Kidney epithelial cell (primary cell): Measurements from ENCODE around the gene NPHP4. TPM values are rescaled to one million over a fixed set of nuclear protein-coding genes. Genes with fewer than 3 reads are reported as not detected.

Experiments used
- DNase-seq: peaks from one replicate; pipeline ENCODE4 v3.0.0-alpha.2; 2010; ENCODE audit warnings: low read depth
- H3K27me3 ChIP-seq: 2 replicates; pipeline ENCODE4 v1.6.0; 2011; ENCODE audit warnings: low read length; ENCODE audit not compliant: control insufficient read depth, insufficient read depth
- H3K36me3 ChIP-seq: 2 replicates; pipeline ENCODE4 v1.5.1; 2011; ENCODE audit warnings: low read length; ENCODE audit not compliant: control insufficient read depth, insufficient read depth
- H3K4me3 ChIP-seq: 2 replicates; pipeline ENCODE4 v1.5.1; 2011; ENCODE audit warnings: low read depth, mild to moderate bottlenecking, control low read depth, low read length
- total RNA-seq: library from RNA; depleted of rRNA; stranded (reverse); fragments of >200 nt; gene quantifications from 2 replicates; pipeline ENCODE4 v1.2.3, GENCODE V29; 2015
- TF ChIP-seq, protein P1 (sequence below): IDR thresholded peaks from 2 replicates; pipeline ENCODE4 v1.5.1; 2011; ENCODE audit warnings: mild to moderate bottlenecking, moderate library complexity, low read length, control low read depth, inconsistent platforms; ENCODE audit not compliant: insufficient read depth, poor library complexity, severe bottlenecking

NPHP4 gene
- total RNA-seq, 1 donor from 2014 or later: 6.6 TPM

DNA sequence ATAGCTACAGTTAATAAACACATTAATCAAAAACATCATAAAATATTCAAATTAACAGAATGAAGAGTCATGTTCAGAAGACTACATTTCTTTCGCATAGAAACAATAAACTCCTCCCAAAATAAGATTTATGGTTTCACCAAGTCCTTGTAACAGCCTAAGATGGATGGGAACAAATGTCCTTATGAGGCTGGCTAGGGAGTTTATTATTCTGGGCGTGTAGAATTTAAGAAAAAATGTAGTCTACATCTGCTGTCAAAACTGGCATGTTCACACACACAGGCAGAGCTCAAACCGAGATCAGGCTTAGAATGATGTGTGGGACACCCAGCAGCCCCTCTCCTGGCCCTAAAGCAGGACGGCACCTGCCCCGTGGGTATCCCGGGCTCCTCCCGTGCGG lies 101.1 kb downstream of the NPHP4 start:
- no peak for DNase-seq
- Histone ChIP-seq H3K4me3 (no peak overlapping the region), H3K27me3 (no peaks in the 10 kb centered on the region), H3K36me3 (no peaks in the 10 kb centered on the region)
- TF ChIP-seq, protein P1, sequence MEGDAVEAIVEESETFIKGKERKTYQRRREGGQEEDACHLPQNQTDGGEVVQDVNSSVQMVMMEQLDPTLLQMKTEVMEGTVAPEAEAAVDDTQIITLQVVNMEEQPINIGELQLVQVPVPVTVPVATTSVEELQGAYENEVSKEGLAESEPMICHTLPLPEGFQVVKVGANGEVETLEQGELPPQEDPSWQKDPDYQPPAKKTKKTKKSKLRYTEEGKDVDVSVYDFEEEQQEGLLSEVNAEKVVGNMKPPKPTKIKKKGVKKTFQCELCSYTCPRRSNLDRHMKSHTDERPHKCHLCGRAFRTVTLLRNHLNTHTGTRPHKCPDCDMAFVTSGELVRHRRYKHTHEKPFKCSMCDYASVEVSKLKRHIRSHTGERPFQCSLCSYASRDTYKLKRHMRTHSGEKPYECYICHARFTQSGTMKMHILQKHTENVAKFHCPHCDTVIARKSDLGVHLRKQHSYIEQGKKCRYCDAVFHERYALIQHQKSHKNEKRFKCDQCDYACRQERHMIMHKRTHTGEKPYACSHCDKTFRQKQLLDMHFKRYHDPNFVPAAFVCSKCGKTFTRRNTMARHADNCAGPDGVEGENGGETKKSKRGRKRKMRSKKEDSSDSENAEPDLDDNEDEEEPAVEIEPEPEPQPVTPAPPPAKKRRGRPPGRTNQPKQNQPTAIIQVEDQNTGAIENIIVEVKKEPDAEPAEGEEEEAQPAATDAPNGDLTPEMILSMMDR: no peak

GRCh38 chr1:5890346-5891106 lies 101.7 kb downstream of the NPHP4 start:
- no peak for DNase-seq
- no peaks in the 10 kb centered on the region for H3K27me3 ChIP-seq
- H3K36me3 ChIP-seq: no peaks in the 10 kb centered on the region
- TF ChIP-seq, protein P1: no peak
- H3K4me3 ChIP-seq: no peak overlapping the region

DNA sequence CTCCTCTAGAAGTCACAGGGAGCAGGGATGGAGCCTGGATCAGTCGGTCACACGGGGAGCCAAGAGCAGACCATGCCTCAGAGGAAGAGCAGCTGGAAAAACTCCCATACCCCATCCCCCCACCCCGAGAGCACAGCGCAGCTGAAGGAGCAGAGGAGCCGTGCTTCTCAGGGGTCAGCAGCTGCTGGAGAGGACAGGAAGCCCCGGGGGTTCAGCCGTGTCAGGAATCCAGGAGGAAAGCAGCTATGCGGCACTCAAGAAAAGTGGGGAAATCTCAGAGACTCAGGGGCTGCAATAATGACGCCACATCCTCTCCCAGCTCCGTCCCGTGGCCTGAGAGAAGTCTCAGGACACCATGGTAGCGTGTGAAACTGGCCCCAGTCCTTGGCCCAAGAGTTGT lies 102.3 kb downstream of the NPHP4 start:
- Histone ChIP-seq H3K4me3 (no peak overlapping the region), H3K36me3 (no peaks in the 10 kb centered on the region), H3K27me3 (no peaks in the 10 kb centered on the region)
- no peak for DNase-seq
- TF ChIP-seq, protein P1: no peak

DNA sequence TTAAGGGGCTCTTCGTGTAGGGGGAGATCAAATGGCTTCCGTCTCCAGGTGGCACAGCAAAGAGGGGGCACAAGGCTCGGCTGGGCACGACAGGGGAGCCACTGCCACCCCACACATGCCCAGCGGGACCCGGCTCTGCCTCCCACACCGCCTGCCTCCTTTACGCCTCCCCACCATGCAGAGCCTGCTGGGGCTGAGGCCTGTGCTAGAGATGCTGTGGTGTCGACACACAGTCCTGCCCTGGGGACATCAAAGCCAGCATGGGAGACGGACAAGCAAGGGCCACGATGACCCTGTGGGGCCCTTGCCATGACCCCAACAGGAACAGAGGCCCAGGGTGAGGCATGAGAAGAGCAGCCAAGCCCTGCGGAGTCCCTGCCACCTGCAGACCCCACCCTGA lies 102.8 kb downstream of the NPHP4 start:
- Histone ChIP-seq H3K36me3 (no peaks in the 10 kb centered on the region), H3K4me3 (no peak overlapping the region), H3K27me3 (no peaks in the 10 kb centered on the region)
- TF ChIP-seq, protein P1: no peak
- DNase-seq: no peak

- Histone ChIP-seq H3K36me3 (no peaks in the 10 kb centered on the region), H3K27me3 (no peaks in the 10 kb centered on the region), H3K4me3 (no peak overlapping the region)
- TF ChIP-seq, protein P1: peak; percentile 1
- no peak for DNase-seq
Observed at GRCh38 chr1:5888606-5889211, 103.5 kb downstream of the NPHP4 start.
